H1 (cell line): Measurements from ENCODE around the gene SAAL1. TPM values are rescaled to one million over a fixed set of nuclear protein-coding genes. Genes with fewer than 3 reads are reported as not detected.

Experiments
- CEBPB ChIP-seq: IDR thresholded peaks from 2 replicates; pipeline ENCODE4 v1.6.1; 2012; ENCODE audit warnings: low read depth, low read length
- EZH2 ChIP-seq: fragments of 200-600 bp; sonication (generic); IDR thresholded peaks from 2 replicates; pipeline ENCODE4 v1.7.1; 2012; ENCODE audit warnings: low read depth, mild to moderate bottlenecking, moderate library complexity, low read length, inconsistent platforms; ENCODE audit not compliant: severe bottlenecking
- GABPA ChIP-seq: IDR thresholded peaks from 2 replicates; pipeline ENCODE4 v1.6.1; 2011; ENCODE audit warnings: mild to moderate bottlenecking, low read length, moderate library complexity, borderline replicate concordance; ENCODE audit not compliant: insufficient read depth
- NANOG ChIP-seq: IDR thresholded peaks from 2 replicates; pipeline ENCODE4 v1.6.1; 2011; ENCODE audit warnings: low read length, low read depth, mild to moderate bottlenecking, inconsistent platforms; ENCODE audit not compliant: insufficient read depth, poor library complexity, severe bottlenecking
- SP1 ChIP-seq: IDR thresholded peaks from 2 replicates; pipeline ENCODE4 v1.6.1; 2011; ENCODE audit warnings: low read depth, low read length
- SP4 ChIP-seq: IDR thresholded peaks from 2 replicates; pipeline ENCODE4 v1.6.1; 2012; ENCODE audit warnings: low read length, inconsistent platforms
- TAF1 ChIP-seq: IDR thresholded peaks from 2 replicates; pipeline ENCODE4 v1.6.1; 2011; ENCODE audit warnings: mild to moderate bottlenecking, low read depth, low read length
- polyA plus RNA-seq, 7 experiments: library from polyadenylated mRNA; depleted of rRNA in 3 of 7; stranded (reverse) in 5 of 7; unstranded in 2 of 7; fragments of >200 nt in 5 of 7; fragments of 200-250 nt in 2 of 7; gene quantifications; 1 replicate in 5 of 7; 2 replicates in 1 of 7; 4 replicates in 1 of 7; pipeline versions ENCODE4 v1.2.1 to v1.2.3, GENCODE V29; 2011 to 2013; ENCODE audit warnings: missing spikeins in 2 of 7, mixed read lengths in 2 of 7
- total RNA-seq: library from RNA; stranded (reverse); fragmentation: NEBNext Ultra II Directional; extraction: Animal tissue kit (Norgen Biotek cat#: 25700); gene quantifications from 2 replicates; pipeline ENCODE4 v1.2.1, GENCODE V29; 2021

Gene SAAL1
- total and polyA plus RNA-seq, 2 of the 8 experiments (the other 6 are each of a cell fraction or from before 2014, with no cell fraction given) = 26.4 to 46.6 TPM

DNA sequence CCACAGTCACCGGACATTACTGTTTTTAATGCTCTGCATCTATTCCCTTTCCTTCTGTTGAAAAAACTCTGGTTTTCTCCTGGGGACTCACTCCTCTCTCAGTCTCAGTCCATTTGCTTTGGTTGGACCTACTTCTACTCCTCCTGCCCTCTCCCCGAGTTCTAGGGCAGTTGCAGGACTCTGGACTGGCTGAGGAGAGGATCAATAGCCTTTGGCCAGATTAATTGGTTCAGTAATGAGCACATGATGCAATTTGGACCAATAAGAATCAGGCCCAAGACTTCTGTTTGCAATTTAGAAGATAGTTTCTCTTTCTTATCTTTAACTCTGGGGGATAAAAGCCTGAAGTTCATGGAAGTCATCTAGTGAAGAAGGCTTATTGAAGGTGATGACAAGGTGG lies 44.5 kb downstream of the SAAL1 start (continued):
- TF ChIP-seq NANOG = no peak
- TF ChIP-seq TAF1 = no peak
- TF ChIP-seq GABPA = no peak
- no peak for TF ChIP-seq CEBPB
- TF ChIP-seq EZH2 = no peak
- no peak for TF ChIP-seq SP1
- no peak for TF ChIP-seq SP4
